H1 (cell line): ENCODE measurements around the gene NECTIN3. TPM values are rescaled to one million over a fixed set of nuclear protein-coding genes. Genes with fewer than 3 reads are reported as not detected.
A peak's percentile ranks its signal among the peaks of the same experiment; 100 is the strongest.

Source experiments
- CTCF ChIA-PET: fragments of 300-600 bp; sonication (Branson Sonifier 250); formaldehyde crosslinking; loops from one replicate; lab custom pipeline; 2021; ENCODE audit not compliant: partially characterized antibody; lab: Charles Lee
- POLR2A ChIA-PET: fragments of 300-600 bp; sonication (Branson Sonifier 250); formaldehyde crosslinking; loops from one replicate; lab custom pipeline; 2021; ENCODE audit warnings: inconsistent platforms; ENCODE audit not compliant: partially characterized antibody; lab: Charles Lee
- DNase-seq, 2 experiments: peaks; one replicate each; pipeline versions ENCODE4 v3.0.0 to v3.0.0-alpha.2; 2010 to 2022; ENCODE audit warnings: low spot score in 2 of 2, low read depth in 1 of 2, mixed read lengths in 1 of 2
- FAIRE-seq: peaks from 2 replicates; lab custom pipeline; 2011; peaks lifted over from hg19 to GRCh38; lab: Jason Lieb, UNC
- H2AFZ ChIP-seq: 2 replicates; pipeline ENCODE4 v1.8.1; 2012; ENCODE audit warnings: low read length, inconsistent platforms
- H2AK5ac ChIP-seq: 2 replicates; pipeline ENCODE4 v1.6.1; 2013; ENCODE audit warnings: low read depth, low read length
- H2BK120ac ChIP-seq: replicated peaks from 2 replicates; pipeline ENCODE3; 2013; ENCODE audit warnings: low read depth, low read length, inconsistent platforms
- H2BK12ac ChIP-seq: 2 replicates; pipeline ENCODE4 v1.6.1; 2013; ENCODE audit warnings: low read depth, low read length
- H2BK15ac ChIP-seq: 2 replicates; pipeline ENCODE4 v1.6.1; 2013; ENCODE audit warnings: low read length
- H2BK20ac ChIP-seq: 2 replicates; pipeline ENCODE4 v1.6.1; 2013; ENCODE audit warnings: low read length
- H2BK5ac ChIP-seq: 2 replicates; pipeline ENCODE4 v1.6.1; 2013; ENCODE audit warnings: low read depth, low read length
- H3K14ac ChIP-seq: 2 replicates; pipeline ENCODE4 v1.6.1; 2013; ENCODE audit warnings: inconsistent platforms; ENCODE audit not compliant: insufficient read length
- H3K18ac ChIP-seq: 2 replicates; pipeline ENCODE4 v1.6.1; 2013; ENCODE audit warnings: low read length; ENCODE audit errors: extremely low read depth
- H3K23ac ChIP-seq: 2 replicates; pipeline ENCODE4 v1.6.1; 2013; ENCODE audit warnings: inconsistent platforms; ENCODE audit not compliant: insufficient read length
- H3K23me2 ChIP-seq: 2 replicates; pipeline ENCODE4 v1.6.1; 2013; ENCODE audit warnings: low read depth, low read length
- H3K27ac ChIP-seq: 2 replicates; pipeline ENCODE4 v1.6.1; 2011; ENCODE audit warnings: low read depth, low read length, inconsistent platforms
- H3K27me3 ChIP-seq, 4 experiments: replicated peaks in 1 of 4; 1 replicate in 1 of 4; 2 replicates in 3 of 4; pipeline versions ENCODE4 v1.6.1 to v1.8.1; 2011 to 2013; ENCODE audit warnings: low read length in 3 of 4, mild to moderate bottlenecking in 3 of 4, inconsistent platforms in 2 of 4, mixed read lengths in 2 of 4, moderate library complexity in 1 of 4; ENCODE audit not compliant: control insufficient read depth in 3 of 4, insufficient read depth in 3 of 4; ENCODE audit errors: extremely low read depth in 1 of 4
- H3K36me3 ChIP-seq, 4 experiments: 2 replicates each; pipeline versions ENCODE4 v1.6.1 to v1.8.1; 2011 to 2013; ENCODE audit warnings: mild to moderate bottlenecking in 4 of 4, low read length in 3 of 4, moderate library complexity in 2 of 4, control low read depth in 1 of 4, inconsistent platforms in 1 of 4; ENCODE audit not compliant: insufficient read depth in 4 of 4, control insufficient read depth in 2 of 4
- H3K4ac ChIP-seq: replicated peaks from 2 replicates; pipeline ENCODE3; 2013; ENCODE audit warnings: low read length, low read depth, mixed read lengths, inconsistent platforms; ENCODE audit not compliant: insufficient read length
- H3K4me1 ChIP-seq, 4 experiments: replicated peaks in 1 of 4; 1 replicate in 1 of 4; 2 replicates in 3 of 4; pipeline versions ENCODE4 v1.6.1 to v1.8.1; 2011 to 2013; ENCODE audit warnings: low read length in 3 of 4, inconsistent platforms in 2 of 4, mixed read lengths in 1 of 4; ENCODE audit not compliant: insufficient read depth in 4 of 4, control insufficient read depth in 3 of 4
- H3K4me2 ChIP-seq, 2 experiments: 2 replicates each; pipeline versions ENCODE4 v1.6.1 to v1.8.1; 2011 to 2013; ENCODE audit warnings: low read depth in 2 of 2, low read length in 2 of 2, control low read depth in 1 of 2, inconsistent platforms in 1 of 2, mild to moderate bottlenecking in 1 of 2; ENCODE audit not compliant: insufficient read depth in 1 of 2
- H3K4me3 ChIP-seq, 4 experiments: fragments of 200-600, 300-600 bp in 1 of 4; sonication (generic), shearing (Covaris generic), sonication (Bioruptor Twin) in 1 of 4; 2 replicates each; pipeline versions ENCODE4 v1.5.1 to v1.8.1; 2011 to 2016; ENCODE audit warnings: low read length in 4 of 4, low read depth in 3 of 4, control low read depth in 2 of 4, inconsistent platforms in 2 of 4, mild to moderate bottlenecking in 2 of 4, mixed read lengths in 1 of 4, moderate library complexity in 1 of 4; ENCODE audit not compliant: insufficient read depth in 2 of 4; ENCODE audit errors: extremely low read depth in 1 of 4
- H3K56ac ChIP-seq: replicated peaks from 2 replicates; pipeline ENCODE3; 2013; ENCODE audit warnings: low read depth, mild to moderate bottlenecking, mixed read lengths, low read length, inconsistent platforms; ENCODE audit not compliant: insufficient read length
- H3K79me1 ChIP-seq: 2 replicates; pipeline ENCODE4 v1.6.1; 2013; ENCODE audit warnings: low read depth, low read length, control low read depth
- H3K79me2 ChIP-seq, 2 experiments: 2 replicates each; pipeline versions ENCODE4 v1.6.1 to v1.8.1; 2012 to 2013; ENCODE audit warnings: low read length in 2 of 2, mild to moderate bottlenecking in 2 of 2, inconsistent platforms in 1 of 2; ENCODE audit not compliant: insufficient read depth in 2 of 2, control insufficient read depth in 1 of 2
- H3K9ac ChIP-seq, 4 experiments: replicated peaks in 1 of 4; 1 replicate in 1 of 4; 2 replicates in 3 of 4; pipeline versions ENCODE4 v1.6.1 to v1.8.1; 2011 to 2013; ENCODE audit warnings: low read depth in 3 of 4, low read length in 3 of 4, control low read depth in 2 of 4, mild to moderate bottlenecking in 2 of 4, moderate library complexity in 2 of 4, inconsistent platforms in 1 of 4; ENCODE audit errors: extremely low read depth in 1 of 4
- H3K9me3 ChIP-seq, 2 experiments: 2 replicates each; pipeline versions ENCODE4 v1.6.1 to v1.8.1; 2012 to 2013; ENCODE audit warnings: mild to moderate bottlenecking in 2 of 2, moderate library complexity in 2 of 2, control low read depth in 1 of 2, inconsistent platforms in 1 of 2, low read depth in 1 of 2, low read length in 1 of 2, mixed read lengths in 1 of 2; ENCODE audit not compliant: insufficient read depth in 2 of 2
- H4K20me1 ChIP-seq, 2 experiments: replicated peaks in 1 of 2; 2 replicates each; pipeline versions ENCODE3 to v1.8.1; 2011 to 2013; ENCODE audit warnings: inconsistent platforms in 2 of 2, low read length in 2 of 2, mild to moderate bottlenecking in 1 of 2; ENCODE audit not compliant: insufficient read depth in 2 of 2, control insufficient read depth in 1 of 2
- H4K5ac ChIP-seq: 2 replicates; pipeline ENCODE4 v1.6.1; 2013; ENCODE audit warnings: low read length, low read depth, mixed read lengths, inconsistent platforms; ENCODE audit not compliant: insufficient read length
- H4K8ac ChIP-seq: 2 replicates; pipeline ENCODE4 v1.8.0; 2013; ENCODE audit warnings: mild to moderate bottlenecking, moderate library complexity, low read length, inconsistent platforms; ENCODE audit not compliant: insufficient read depth; ENCODE audit errors: extremely low read depth
- H4K91ac ChIP-seq: replicated peaks from 2 replicates; pipeline ENCODE3; 2013; ENCODE audit warnings: low read length, mixed read lengths, inconsistent platforms; ENCODE audit not compliant: insufficient read length
- KDM1A ChIP-seq: fragments of 200-600, 300-600 bp; sonication (generic); IDR thresholded peaks from 2 replicates; pipeline ENCODE4 v1.7.1; 2016; ENCODE audit warnings: mild to moderate bottlenecking, low read length, borderline replicate concordance
- TEAD4 ChIP-seq: IDR thresholded peaks from 2 replicates; pipeline ENCODE4 v1.6.1; 2012; ENCODE audit warnings: low read depth, low read length, inconsistent platforms, mixed read lengths
- WGBS, 2 experiments: shearing (Covaris generic) in 1 of 2; methylation state at CpG; one replicate each; pipeline versions ENCODE4 v1.1.6 to v1.1.7; 2013 to 2015; ENCODE audit warnings: low lambda C conversion rate in 2 of 2, mixed read lengths in 2 of 2, inconsistent platforms in 1 of 2, low coverage in 1 of 2, missing lambda C conversion rate in 1 of 2; ENCODE audit not compliant: insufficient replicate concordance in 2 of 2, insufficient coverage in 1 of 2, insufficient read length in 1 of 2; ENCODE audit errors: extremely low coverage in 1 of 2, missing lambda C conversion rate in 1 of 2; 5-methylcytosine and 5-hydroxymethylcytosine counted together
- polyA plus RNA-seq, 7 experiments: library from polyadenylated mRNA; depleted of rRNA in 3 of 7; stranded (reverse) in 5 of 7; unstranded in 2 of 7; fragments of >200 nt in 5 of 7; fragments of 200-250 nt in 2 of 7; gene quantifications; 1 replicate in 5 of 7; 2 replicates in 1 of 7; 4 replicates in 1 of 7; pipeline versions ENCODE4 v1.2.1 to v1.2.3, GENCODE V29; 2011 to 2013; ENCODE audit warnings: missing spikeins in 2 of 7, mixed read lengths in 2 of 7
- total RNA-seq: library from RNA; stranded (reverse); fragmentation: NEBNext Ultra II Directional; extraction: Animal tissue kit (Norgen Biotek cat#: 25700); gene quantifications from 2 replicates; pipeline ENCODE4 v1.2.1, GENCODE V29; 2021

NECTIN3 gene
- total and polyA plus RNA-seq, 2 of the 8 experiments (the other 6 are each of a cell fraction or from before 2014, with no cell fraction given) = 13.6 to 50.6 TPM

GRCh38 chr3:111173328-111173900 lies 101.8 kb downstream of the NECTIN3 start:
- Histone ChIP-seq H4K5ac (no peak overlapping the region), H3K27ac (no peak overlapping the region), H3K9ac (no peak overlapping the region), H2BK15ac (no peak overlapping the region), H3K4ac (no peak overlapping the region), H2BK20ac (no peak overlapping the region), H4K20me1 (no peaks in the 10 kb centered on the region), H3K4me2 (no peak overlapping the region), H2BK120ac (no peak overlapping the region), H4K8ac (no peak overlapping the region), H2BK5ac (no peak overlapping the region), H3K18ac (no peak overlapping the region), H3K9me3 (peaks cover 0 to 5% of the 10 kb centered on the region in 2 experiments; a peak in 1 of 4 replicates), H3K23ac (no peak overlapping the region), H3K4me3 (no peak overlapping the region)
- no peak for DNase-seq
- peak; percentile 61; the same call in 1 of the 2 replicates for TF ChIP-seq TEAD4
- no peak for TF ChIP-seq KDM1A
- TF ChIP-seq, all 59 proteins: peak for 1
- Histone ChIP-seq H2BK12ac (no peak overlapping the region), H2AFZ (no peak overlapping the region), H3K27me3 (no peaks in the 10 kb centered on the region), H3K4me1 (peaks cover 0 to 3% (median 0%) of the 10 kb centered on the region in 4 experiments; a peak in 2 of 7 replicates), H3K79me2 (no peaks in the 10 kb centered on the region), H3K36me3 (peaks cover 0 to 6% (median 1%) of the 10 kb centered on the region in 4 experiments; a peak in 4 of 8 replicates), H3K14ac (no peak overlapping the region), H3K56ac (no peak overlapping the region), H3K79me1 (no peaks in the 10 kb centered on the region), H3K23me2 (no peaks in the 10 kb centered on the region), H2AK5ac (no peak overlapping the region), H4K91ac (no peak overlapping the region)
- ChIA-PET CTCF (interaction anchor here (0.6 to 1.2 kb wide), 3 partner anchors 37 to 361 kb away, joined by 3 read pairs; no protein-coding TSS in a partner anchor), POLR2A (interaction anchor here (1.5 kb wide), 1 partner anchor 11 kb away, joined by 4 read pairs; no protein-coding TSS in a partner anchor)
- 91% methylated on average over 2 of the region's 2 CpGs; no CpG with 5 or more reads in 1 of the 2 experiments for WGBS, 2 experiments
- FAIRE-seq = peak; percentile 28
